PFSK-1 (cell line): Measurements from ENCODE around the gene CCDC88C.

Experiments
- POLR2AphosphoS5 ChIP-seq: IDR thresholded peaks from 2 replicates; pipeline ENCODE4 v1.6.1; 2012; ENCODE audit warnings: low read depth, mild to moderate bottlenecking, control low read depth, low read length, moderate library complexity
- TAF1 ChIP-seq: IDR thresholded peaks from 2 replicates; pipeline ENCODE4 v1.6.1; 2012; ENCODE audit warnings: low read length, control low read depth, borderline replicate concordance; ENCODE audit not compliant: insufficient read depth

DNA sequence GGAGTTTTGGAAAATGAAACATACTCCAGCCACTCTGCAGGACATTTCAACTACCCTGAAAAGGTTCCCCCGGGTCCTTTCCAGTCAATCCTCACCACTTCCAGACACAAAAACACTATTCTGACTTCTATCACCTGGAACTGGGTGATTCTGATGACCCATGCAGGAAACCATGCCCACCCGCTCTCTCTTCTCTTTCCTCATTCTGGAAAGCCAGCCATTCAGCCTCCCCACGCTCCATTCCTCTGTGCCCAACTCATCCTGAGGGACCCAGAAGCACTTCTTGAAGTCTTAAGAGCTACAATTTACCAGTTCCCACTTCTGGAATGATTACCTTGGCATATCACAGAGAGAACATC is 3.2 kb downstream of the CCDC88C start:
- TF ChIP-seq POLR2AphosphoS5 (no peak), TAF1 (no peak)
